IMR-90 (cell line): ENCODE results near the gene HERC3. TPM values are rescaled to one million over a fixed set of nuclear protein-coding genes. Genes with fewer than 3 reads are reported as not detected.

Source experiments
- ATAC-seq: fragments of 200-7000 bp; cut with Tn5 transposase; 2 replicates; pipeline ENCODE4 v1.9.1; 2020; ENCODE audit warnings: low read depth, mild to moderate bottlenecking, moderate library complexity
- BruUV-seq: library from RNA; stranded (reverse); fragments of 400-500 nt; replicated peaks from 2 replicates; lab custom pipeline; 2021; lab: Mats Ljungman, UMichigan
- CTCF ChIA-PET: fragments of 300-600 bp; formaldehyde crosslinking; extraction: SDS; loops from one replicate; lab custom pipeline; 2021; ENCODE audit warnings: antibody characterized with exemption; lab: Yijun Ruan, JAX
- POLR2A ChIA-PET: fragments of 300-600 bp; sonication (Branson Sonifier 250); formaldehyde crosslinking; loops from one replicate; lab custom pipeline; 2022; ENCODE audit warnings: antibody characterized with exemption; ENCODE audit not compliant: unreplicated experiment; lab: Charles Lee
- DNase-seq: peaks from one replicate; pipeline ENCODE4 v3.0.0; 2013
- H2AFZ ChIP-seq: replicated peaks from 2 replicates; pipeline ENCODE3; 2013; ENCODE audit warnings: low read length, mild to moderate bottlenecking; ENCODE audit not compliant: poor library complexity
- H2AK5ac ChIP-seq: 2 replicates; pipeline ENCODE4 v1.6.1; 2013; ENCODE audit warnings: low read depth, low read length, inconsistent platforms
- H2AK9ac ChIP-seq: replicated peaks from 2 replicates; pipeline ENCODE3; 2013; ENCODE audit warnings: mild to moderate bottlenecking, low read depth, low read length, moderate library complexity; ENCODE audit not compliant: poor library complexity
- H2BK120ac ChIP-seq: 2 replicates; pipeline ENCODE4 v1.6.1; 2013; ENCODE audit warnings: low read depth, low read length, inconsistent platforms
- H2BK15ac ChIP-seq: 3 replicates; pipeline ENCODE4 v1.6.1; 2013; ENCODE audit warnings: low read depth, low read length, inconsistent platforms
- H2BK20ac ChIP-seq: 2 replicates; pipeline ENCODE4 v1.6.1; 2013; ENCODE audit warnings: low read depth, mild to moderate bottlenecking, inconsistent platforms, low read length, moderate library complexity
- H2BK5ac ChIP-seq: 2 replicates; pipeline ENCODE4 v1.6.1; 2013; ENCODE audit warnings: mild to moderate bottlenecking, low read depth, low read length, inconsistent platforms; ENCODE audit not compliant: poor library complexity, severe bottlenecking
- H3K14ac ChIP-seq: replicated peaks from 2 replicates; pipeline ENCODE4 v1.6.1; 2013; ENCODE audit warnings: low read depth, low read length, inconsistent platforms
- H3K18ac ChIP-seq: 2 replicates; pipeline ENCODE4 v1.6.1; 2013; ENCODE audit warnings: low read depth, low read length, control low read depth
- H3K23ac ChIP-seq: 2 replicates; pipeline ENCODE4 v1.6.1; 2013; ENCODE audit warnings: low read depth, low read length, inconsistent platforms
- H3K27ac ChIP-seq: 2 replicates; pipeline ENCODE4 v1.5.1; 2013; ENCODE audit warnings: mild to moderate bottlenecking, control low read depth, low read length; ENCODE audit not compliant: insufficient read depth
- H3K27me3 ChIP-seq: 2 replicates; pipeline ENCODE4 v1.6.1; 2013; ENCODE audit warnings: low read length; ENCODE audit not compliant: control insufficient read depth, insufficient read depth
- H3K36me3 ChIP-seq: 2 replicates; pipeline ENCODE4 v1.6.1; 2013; ENCODE audit warnings: low read length, mixed read lengths; ENCODE audit not compliant: control insufficient read depth, insufficient read depth
- H3K4ac ChIP-seq: 2 replicates; pipeline ENCODE4 v1.6.1; 2013; ENCODE audit warnings: low read depth, low read length, inconsistent platforms
- H3K4me1 ChIP-seq: 2 replicates; pipeline ENCODE4 v1.6.1; 2013; ENCODE audit warnings: low read length, mixed read lengths; ENCODE audit not compliant: control insufficient read depth, insufficient read depth
- H3K4me2 ChIP-seq: 2 replicates; pipeline ENCODE4 v1.6.1; 2013; ENCODE audit warnings: low read depth, mild to moderate bottlenecking, control low read depth, low read length, moderate library complexity
- H3K4me3 ChIP-seq: 2 replicates; pipeline ENCODE4 v1.5.1; 2013; ENCODE audit warnings: low read depth, mild to moderate bottlenecking, control low read depth, low read length, moderate library complexity; ENCODE audit not compliant: insufficient read depth
- H3K56ac ChIP-seq: 2 replicates; pipeline ENCODE4 v1.6.1; 2013; ENCODE audit warnings: low read length, inconsistent platforms; ENCODE audit not compliant: insufficient read depth; ENCODE audit errors: extremely low read depth
- H3K79me1 ChIP-seq, 2 experiments: 2 replicates each; pipeline ENCODE4 v1.6.1; 2013; ENCODE audit warnings: low read length in 2 of 2, inconsistent platforms in 1 of 2, low read depth in 1 of 2
- H3K9ac ChIP-seq: 2 replicates; pipeline ENCODE4 v1.6.1; 2013; ENCODE audit warnings: low read depth, low read length, control low read depth
- H3K9me1 ChIP-seq: 2 replicates; pipeline ENCODE4 v1.6.1; 2013; ENCODE audit warnings: low read length, inconsistent platforms; ENCODE audit not compliant: insufficient read depth
- H3K9me3 ChIP-seq: 2 replicates; pipeline ENCODE4 v1.6.1; 2013; ENCODE audit warnings: low read length; ENCODE audit not compliant: control insufficient read depth, insufficient read depth
- H4K20me1 ChIP-seq: 2 replicates; pipeline ENCODE4 v1.6.1; 2013; ENCODE audit warnings: low read length, inconsistent platforms; ENCODE audit not compliant: insufficient read depth
- H4K5ac ChIP-seq: 2 replicates; pipeline ENCODE4 v1.6.1; 2013; ENCODE audit warnings: mild to moderate bottlenecking, low read depth, low read length, control low read depth
- H4K8ac ChIP-seq, 2 experiments: 2 replicates each; pipeline ENCODE4 v1.6.1; 2013; ENCODE audit warnings: low read depth in 2 of 2, low read length in 2 of 2, control low read depth in 1 of 2, inconsistent platforms in 1 of 2
- H4K91ac ChIP-seq: 2 replicates; pipeline ENCODE4 v1.6.1; 2013; ENCODE audit warnings: low read depth, low read length, inconsistent platforms; ENCODE audit not compliant: insufficient read depth
- CHD1 ChIP-seq: IDR thresholded peaks from 2 replicates; pipeline ENCODE4 v1.6.1; 2012; ENCODE audit warnings: low read depth, low read length, improper control_type of control experiment
- MAFK ChIP-seq: IDR thresholded peaks from 2 replicates; pipeline ENCODE4 v1.6.1; 2012; ENCODE audit warnings: low read depth, low read length, improper control_type of control experiment
- WGBS, 2 experiments: methylation state at CpG; one replicate each; pipeline versions ENCODE4 v1.1.5 to v1.1.7; 2013; ENCODE audit warnings: missing lambda C conversion rate in 2 of 2; ENCODE audit not compliant: insufficient read length in 1 of 2; ENCODE audit errors: extremely low coverage in 2 of 2; 5-methylcytosine and 5-hydroxymethylcytosine counted together
- dilution Hi-C: fragments of 300-500 bp; cut with HindIII; formaldehyde crosslinking; loops from one replicate; pipeline ENCODE4 v1.14.3; 2018; ENCODE audit warnings: low sequenced_read_pairs; ENCODE audit not compliant: unreplicated experiment
- in situ Hi-C: fragments of 300-500 bp; cut with MboI; formaldehyde crosslinking; loops from 3 replicates; pipeline ENCODE4 v1.14.3; 2019; ENCODE audit warnings: low sequenced_read_pairs, inconsistent platforms, mixed read lengths
- intact Hi-C: fragments of 100-400 bp; cut with micrococcal nuclease; formaldehyde crosslinking; loops from 2 replicates; pipeline ENCODE4 v1.10.0; 2022
- polyA plus RNA-seq, 3 experiments: library from polyadenylated mRNA; depleted of rRNA; stranded (reverse); fragments of >200 nt; gene quantifications; 2 replicates each; pipeline ENCODE4 v1.2.3, GENCODE V29; 2012; ENCODE audit warnings: low replicate concordance in 1 of 3
- total RNA-seq: library from RNA; depleted of rRNA; stranded (reverse); fragments of >200 nt; gene quantifications from 2 replicates; pipeline ENCODE4 v1.2.3, GENCODE V29; 2012

HERC3 gene
- total and polyA plus RNA-seq, 2 of the 4 experiments (the other 2 are of a cell fraction): 8.9 to 9.5 TPM

DNA sequence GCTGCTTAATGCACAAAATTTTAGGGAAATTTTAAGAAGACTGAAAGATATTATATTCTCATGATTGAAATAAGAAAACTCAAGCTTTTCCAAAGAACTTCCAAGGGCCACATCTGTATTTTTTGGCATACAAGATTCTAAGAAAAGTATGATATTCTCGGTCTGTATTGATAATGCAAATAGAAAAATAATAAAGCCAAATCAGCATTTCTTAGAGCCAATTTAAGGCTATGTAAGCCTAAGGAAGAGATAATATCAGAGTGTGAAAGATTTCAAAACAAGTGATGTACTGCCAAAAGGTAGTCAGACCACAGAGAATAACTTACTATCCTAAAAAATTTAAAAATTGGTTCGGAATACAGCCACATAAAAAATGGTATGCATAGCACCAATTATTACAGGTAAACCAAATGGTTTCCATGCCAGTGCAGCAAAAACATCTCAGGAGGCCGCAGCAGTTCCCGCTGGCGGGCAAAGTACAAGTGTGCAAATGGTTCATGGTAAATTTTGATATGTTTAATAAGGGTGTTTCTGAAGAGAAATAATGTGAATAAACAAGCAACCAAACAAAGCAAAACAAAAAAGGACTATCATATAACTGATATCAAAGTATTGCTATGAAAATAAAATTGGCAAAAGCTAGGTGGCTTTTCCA is 140.6 kb downstream of the HERC3 start:
- no peak overlapping the region for H2AK5ac ChIP-seq
- H2BK20ac ChIP-seq: no peak overlapping the region
- H2BK5ac ChIP-seq: no peak overlapping the region
- H3K23ac ChIP-seq: no peak overlapping the region
- no peaks in the 10 kb centered on the region for H4K20me1 ChIP-seq
- in situ Hi-C loops (no loop called here), dilution Hi-C loops (no loop called here), intact Hi-C loops (no loop called here)
- H3K9me3 ChIP-seq: no peaks in the 10 kb centered on the region
- H3K56ac ChIP-seq: no peak overlapping the region
- no peak overlapping the region for H3K18ac ChIP-seq
- ATAC-seq (no peak), DNase-seq (no peak)
- no peak overlapping the region for H2BK120ac ChIP-seq
- H3K4me1 ChIP-seq: peaks cover 2% of the 10 kb centered on the region; the same call in 1 of the 2 replicates
- no peak overlapping the region for H3K14ac ChIP-seq
- no CpG with 5 or more reads among the region's 5 CpGs for WGBS, 2 experiments
- no peak overlapping the region for H3K27ac ChIP-seq
- H4K91ac ChIP-seq: no peak overlapping the region
- no peak overlapping the region for H3K4me2 ChIP-seq
- BruUV-seq: no TSS peak
- no peaks in the 10 kb centered on the region for H3K27me3 ChIP-seq
- H4K8ac ChIP-seq: no peak overlapping the region
- ChIA-PET CTCF (interaction anchor here (0.6 kb wide), 1 partner anchor 376 kb away, joined by 7 read pairs; no protein-coding TSS in a partner anchor), POLR2A (no interaction called here)
- no peak overlapping the region for H2AK9ac ChIP-seq
- peaks cover 8% of the 10 kb centered on the region for H3K9me1 ChIP-seq
- H2AFZ ChIP-seq: no peak overlapping the region
- no peak overlapping the region for H3K9ac ChIP-seq
- H3K4ac ChIP-seq: no peak overlapping the region
- no peak overlapping the region for H3K4me3 ChIP-seq
- no peak overlapping the region for H4K5ac ChIP-seq
- H2BK15ac ChIP-seq: no peak overlapping the region
- H3K36me3 ChIP-seq: peaks cover 38% of the 10 kb centered on the region
- TF ChIP-seq MAFK (peak; percentile 27; the same call in 1 of the 2 replicates), CHD1 (no peak)
- 0 out of 4 replicates have a peak, but pooled peaks cover 0 to 7% of the 10 kb centered on the region in 2 experiments for H3K79me1 ChIP-seq
